ENCODE data around the gene PLXNA2.

Gene PLXNA2

GRCh38 chr1:208027861-208028260 is 216.3 kb downstream of the PLXNA2 start:
- no peak for DNase-seq (ENCODE audit: low read depth)

GRCh38 chr1:208026880-208027438 is 217.2 kb downstream of the PLXNA2 start:
- DNase-seq (ENCODE audit: low read depth): no peak

GRCh38 chr1:208025031-208025430 is 219.2 kb downstream of the PLXNA2 start:
- peak; percentile 52 for DNase-seq (ENCODE audit: low read depth)

- DNase-seq (ENCODE audit: low read depth): no peak
Observed at GRCh38 chr1:208024406-208024805, 219.8 kb downstream of the PLXNA2 start.

- DNase-seq (ENCODE audit: low read depth): no peak
Observed at GRCh38 chr1:208019257-208019656, 224.9 kb downstream of the PLXNA2 start.

- no peak for DNase-seq (ENCODE audit: low read depth)
Observed at GRCh38 chr1:208015255-208015654, 228.9 kb downstream of the PLXNA2 start.

GRCh38 chr1:208013210-208013609 is 231.0 kb downstream of the PLXNA2 start:
- DNase-seq (ENCODE audit: low read depth): no peak

GRCh38 chr1:208012721-208013120 is 231.5 kb downstream of the PLXNA2 start:
- no peak for DNase-seq (ENCODE audit: low read depth)

- no peak for DNase-seq (ENCODE audit: low read depth)
Observed at GRCh38 chr1:208010487-208011071, 233.6 kb downstream of the PLXNA2 start.

- DNase-seq (ENCODE audit: low read depth): no peak
Observed at GRCh38 chr1:208009706-208010444, 234.3 kb downstream of the PLXNA2 start.

- no peak for DNase-seq (ENCODE audit: low read depth)
Observed at GRCh38 chr1:208009303-208009702, 234.9 kb downstream of the PLXNA2 start.

GRCh38 chr1:208008534-208008933 is 235.7 kb downstream of the PLXNA2 start:
- no peak for DNase-seq (ENCODE audit: low read depth)

- DNase-seq (ENCODE audit: low read depth): peak; percentile 67
Observed at GRCh38 chr1:208007938-208008342, 236.2 kb downstream of the PLXNA2 start.

GRCh38 chr1:208007319-208007937 is 236.8 kb downstream of the PLXNA2 start:
- DNase-seq (ENCODE audit: low read depth): no peak

GRCh38 chr1:208006258-208006920 is 237.8 kb downstream of the PLXNA2 start:
- no peak for DNase-seq (ENCODE audit: low read depth)

GRCh38 chr1:208004851-208005250 is 239.3 kb downstream of the PLXNA2 start:
- peak; percentile 67 for DNase-seq (ENCODE audit: low read depth)

- no peak for DNase-seq (ENCODE audit: low read depth)
Observed at GRCh38 chr1:208003241-208003640, 240.9 kb downstream of the PLXNA2 start.

GRCh38 chr1:208002672-208003071 is 241.5 kb downstream of the PLXNA2 start:
- no peak for DNase-seq (ENCODE audit: low read depth)

- DNase-seq (ENCODE audit: low read depth): no peak
Observed at GRCh38 chr1:208002078-208002477, 242.1 kb downstream of the PLXNA2 start.

GRCh38 chr1:208000504-208000903 is 243.7 kb downstream of the PLXNA2 start:
- no peak for DNase-seq (ENCODE audit: low read depth)

- DNase-seq (ENCODE audit: low read depth): no peak
Observed at GRCh38 chr1:207999972-208000371, 244.2 kb downstream of the PLXNA2 start.

- DNase-seq (ENCODE audit: low read depth): no peak
Observed at GRCh38 chr1:207999274-207999915, 244.8 kb downstream of the PLXNA2 start.

Data from stromal cell of bone marrow (primary cell).